Measurements from ENCODE around the gene DHCR7.

Gene DHCR7

GRCh38 chr11:71420455-71421241 is 27.5 kb downstream of the DHCR7 start:
- no peak for DNase-seq (ENCODE audit: low read depth in 3 of 3, low spot score in 1 of 3)

DNA sequence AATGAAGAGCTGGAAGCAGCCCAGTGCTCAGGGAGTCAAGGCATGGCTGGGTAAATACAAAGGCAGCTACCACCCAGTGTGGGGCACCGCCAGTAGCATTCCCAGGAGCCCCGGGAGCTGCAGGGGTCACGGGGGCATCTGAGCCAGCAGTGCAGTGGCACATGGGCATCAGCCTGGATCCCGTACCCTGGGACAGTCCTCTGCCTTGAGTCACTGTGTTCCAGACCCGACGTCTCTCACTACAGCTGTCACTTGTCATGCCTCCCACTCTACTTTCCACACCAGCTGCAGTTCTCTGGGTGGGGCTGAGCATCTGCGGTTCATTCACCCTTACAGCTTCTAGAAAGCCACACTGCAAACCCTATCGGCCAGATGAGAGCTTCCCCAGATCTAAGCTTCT is 29.6 kb downstream of the DHCR7 start:
- no peak for DNase-seq (ENCODE audit: low read depth in 3 of 3, low spot score in 1 of 3)

- no peak for DNase-seq (ENCODE audit: low read depth in 3 of 3, low spot score in 1 of 3)
These were observed 33.5 kb downstream of the DHCR7 start for GRCh38 chr11:71414645-71415044.

GRCh38 chr11:71410363-71410966 is 37.7 kb downstream of the DHCR7 start:
- no peak for DNase-seq (ENCODE audit: low read depth in 3 of 3, low spot score in 1 of 3)

DNA sequence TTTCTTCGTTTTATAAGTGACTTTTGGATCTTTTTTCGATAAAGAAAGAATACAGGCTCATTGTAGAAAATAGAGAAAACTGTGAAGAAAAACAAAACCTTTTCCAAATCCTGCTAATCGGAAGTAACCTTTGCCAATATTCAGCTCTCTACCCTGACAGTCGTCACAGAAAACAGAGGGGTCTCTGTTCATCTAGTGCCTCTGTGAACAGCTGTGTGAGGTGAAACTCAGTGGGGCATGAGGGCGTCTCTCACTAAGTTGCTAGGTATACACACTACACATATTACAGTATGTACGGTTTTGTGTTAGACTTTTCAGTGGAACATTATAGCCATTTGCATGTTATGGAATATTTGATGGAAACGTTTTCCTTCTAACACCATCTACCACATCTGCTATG is 39.4 kb downstream of the DHCR7 start:
- DNase-seq (ENCODE audit: low read depth in 3 of 3, low spot score in 1 of 3), result no peak

DNA sequence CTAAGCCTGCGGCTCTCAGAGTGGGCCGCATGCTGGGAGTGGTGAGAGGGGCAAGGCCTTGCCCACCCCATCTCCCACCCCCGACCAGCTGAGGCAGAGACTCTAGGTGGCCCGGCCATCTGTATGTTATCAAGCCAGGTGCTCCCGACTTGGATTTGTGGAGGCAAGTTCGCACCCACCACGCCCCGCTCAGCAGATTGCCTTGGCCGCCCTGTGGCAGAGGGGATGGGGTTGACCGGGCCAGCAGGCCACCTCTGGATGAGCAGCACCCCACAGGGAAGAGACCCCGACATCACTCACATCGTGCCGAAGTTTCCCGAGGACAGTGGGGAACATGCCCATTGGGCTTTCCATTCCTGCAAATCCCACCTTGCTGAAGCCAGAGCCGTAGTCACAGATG is 40.8 kb downstream of the DHCR7 start:
- no peak for DNase-seq (ENCODE audit: low read depth in 3 of 3, low spot score in 1 of 3)

- no peak for DNase-seq (ENCODE audit: low read depth in 3 of 3, low spot score in 1 of 3)
These were observed 41.5 kb downstream of the DHCR7 start for GRCh38 chr11:71406681-71407080.

- no peak for DNase-seq (ENCODE audit: low read depth in 3 of 3, low spot score in 1 of 3)
These were observed 44.0 kb downstream of the DHCR7 start for GRCh38 chr11:71404209-71404608.

DNA sequence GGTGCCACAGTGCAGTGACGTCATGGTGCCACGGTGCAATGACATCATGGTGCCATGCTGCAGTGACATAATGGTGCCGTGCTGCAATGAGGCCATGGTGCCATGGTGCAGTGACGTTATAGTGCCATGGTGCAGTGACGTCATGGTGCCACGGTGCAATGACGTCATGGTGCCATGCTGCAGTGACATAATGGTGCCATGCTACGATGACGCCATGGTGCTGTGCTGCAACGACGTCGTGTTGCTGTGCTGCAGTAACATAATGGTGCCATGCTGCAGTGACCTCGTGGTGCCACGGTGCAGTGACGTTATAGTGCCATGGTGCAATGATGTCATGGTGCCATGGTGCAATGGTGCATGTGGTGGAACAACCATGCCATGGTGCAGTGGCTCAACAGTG is 45.3 kb downstream of the DHCR7 start:
- DNase-seq (ENCODE audit: low read depth in 3 of 3, low spot score in 1 of 3), result no peak

- DNase-seq (ENCODE audit: low read depth in 3 of 3, low spot score in 1 of 3), result no peak
These were observed 48.0 kb downstream of the DHCR7 start for GRCh38 chr11:71400216-71400615.

- no peak for DNase-seq (ENCODE audit: low read depth in 3 of 3, low spot score in 1 of 3)
These were observed 48.9 kb downstream of the DHCR7 start for GRCh38 chr11:71399341-71399740.

GRCh38 chr11:71397961-71398360 is 50.2 kb downstream of the DHCR7 start:
- DNase-seq (ENCODE audit: low read depth in 3 of 3, low spot score in 1 of 3), result no peak

- no peak for DNase-seq (ENCODE audit: low read depth in 3 of 3, low spot score in 1 of 3)
These were observed 50.8 kb downstream of the DHCR7 start for GRCh38 chr11:71397331-71397860.

- DNase-seq (ENCODE audit: low read depth in 3 of 3, low spot score in 1 of 3), result no peak
These were observed 51.6 kb downstream of the DHCR7 start for GRCh38 chr11:71396548-71397123.

DNA sequence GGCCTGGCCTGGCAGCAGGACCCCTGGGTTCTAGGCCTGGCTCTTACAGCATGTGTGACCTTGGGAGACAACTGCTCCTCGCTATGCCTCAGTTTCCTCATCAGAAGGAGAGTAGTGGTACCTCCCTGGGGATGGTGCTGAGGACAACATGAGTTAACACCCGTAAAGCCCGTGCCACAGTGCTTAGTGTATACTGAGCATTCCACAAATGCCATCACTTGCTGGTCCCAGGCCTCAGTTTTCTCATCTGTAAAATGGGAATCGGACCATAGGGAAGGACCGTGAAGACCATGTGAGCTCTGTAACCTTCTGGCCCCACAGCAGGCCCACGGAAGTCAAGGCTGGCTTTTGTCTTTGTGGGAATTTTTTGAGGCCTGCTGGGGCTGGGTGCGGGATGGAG is 52.4 kb downstream of the DHCR7 start:
- DNase-seq (ENCODE audit: low read depth in 3 of 3, low spot score in 1 of 3), result no peak

DNA sequence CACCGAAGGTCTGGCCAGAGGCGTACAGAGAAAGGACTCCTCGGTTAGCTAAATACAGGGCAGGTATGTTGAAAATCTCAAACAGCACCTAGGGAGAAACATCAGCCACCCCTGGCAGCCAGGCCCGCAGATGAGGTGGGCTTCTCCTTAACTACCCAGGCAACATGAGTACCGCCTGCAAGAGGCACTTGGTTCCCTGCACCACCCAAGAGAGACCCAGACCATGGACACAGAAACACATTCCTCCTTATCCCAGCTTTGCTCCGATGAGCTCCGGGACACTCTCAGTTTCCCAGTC is 53.0 kb downstream of the DHCR7 start:
- DNase-seq (ENCODE audit: low read depth in 3 of 3, low spot score in 1 of 3), result no peak

DNA sequence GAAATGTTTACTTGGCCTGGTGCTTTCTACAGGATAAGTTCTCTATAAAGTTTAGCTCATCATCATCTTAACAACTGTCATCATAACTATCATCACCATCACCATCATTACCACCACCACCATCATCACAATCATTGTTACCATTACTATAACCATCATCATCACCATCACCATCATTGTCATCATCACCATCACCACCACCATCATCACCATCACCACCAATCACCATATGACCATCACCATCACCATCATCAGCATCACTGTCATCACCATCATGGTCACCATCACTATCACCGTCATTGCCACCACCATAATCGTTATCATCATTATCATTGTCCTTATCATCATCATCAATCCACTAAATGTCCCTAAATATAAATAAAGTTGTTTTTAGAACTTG is 54.9 kb downstream of the DHCR7 start:
- no peak for DNase-seq (ENCODE audit: low read depth in 3 of 3, low spot score in 1 of 3)

DNA sequence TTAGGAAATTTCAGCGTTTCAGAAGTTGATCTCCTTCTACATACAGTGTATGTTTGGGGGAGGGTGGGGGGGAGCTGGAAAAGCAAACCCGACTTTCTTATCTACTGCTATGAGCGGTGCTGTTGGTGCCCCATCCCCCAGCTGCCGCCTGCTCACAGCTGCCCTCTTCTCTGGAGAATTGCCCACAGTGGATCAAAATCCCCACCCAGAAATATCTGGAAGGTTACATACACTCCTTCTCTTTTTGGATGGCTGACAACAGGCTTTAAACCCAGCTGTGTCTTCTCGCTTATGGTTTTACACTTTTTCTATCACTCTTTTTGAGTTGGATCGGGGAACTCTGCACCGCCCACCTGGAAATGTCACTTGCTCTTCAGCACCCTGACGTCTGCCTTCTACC is 56.4 kb downstream of the DHCR7 start:
- no peak for DNase-seq (ENCODE audit: low read depth in 3 of 3, low spot score in 1 of 3)

- DNase-seq (ENCODE audit: low read depth in 3 of 3, low spot score in 1 of 3), result no peak
These were observed 56.8 kb downstream of the DHCR7 start for GRCh38 chr11:71391352-71391751.

GRCh38 chr11:71388637-71389235 is 59.5 kb downstream of the DHCR7 start:
- DNase-seq (ENCODE audit: low read depth in 3 of 3, low spot score in 1 of 3), result no peak

DNA sequence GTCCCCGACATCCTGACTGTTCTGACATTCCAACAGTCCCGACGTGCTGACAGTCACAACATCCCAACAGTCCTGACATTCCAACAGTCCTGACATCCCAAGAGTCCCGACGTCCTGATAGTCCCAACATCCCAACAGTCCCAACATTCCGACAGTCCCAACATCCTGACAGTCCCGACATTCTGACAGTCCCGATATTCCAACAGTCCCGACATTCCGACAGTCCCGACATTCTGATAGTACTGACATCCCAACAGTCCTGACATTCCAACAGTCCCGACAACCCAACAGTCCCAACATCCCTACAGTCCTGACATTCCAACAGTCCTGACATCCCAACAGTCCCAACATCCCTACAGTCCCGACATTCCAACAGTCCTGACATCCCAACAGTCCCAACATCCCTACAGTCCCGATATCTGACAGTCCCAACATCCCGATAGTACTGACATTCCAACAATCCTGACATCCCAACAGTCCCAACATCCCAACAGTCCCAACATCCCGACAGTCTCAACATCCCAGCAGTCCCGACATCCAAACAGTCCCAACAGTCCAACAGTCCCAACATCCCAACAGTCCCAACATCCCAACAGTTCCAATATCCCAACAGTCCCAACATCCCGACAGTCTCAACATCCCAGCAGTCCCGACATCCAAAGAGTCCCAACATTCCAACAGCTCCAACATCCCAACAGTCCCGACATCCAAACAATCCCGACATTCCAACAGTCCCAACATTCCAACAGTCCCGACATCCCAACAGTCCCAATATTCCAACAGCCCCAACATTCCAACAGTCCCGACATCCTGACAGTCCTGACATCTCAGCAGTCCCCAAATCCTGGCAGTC is 60.2 kb downstream of the DHCR7 start:
- no peak for DNase-seq (ENCODE audit: low read depth in 3 of 3, low spot score in 1 of 3)
